GM12873 (cell line): ENCODE data around the gene THOC1.

ENCODE experiments used
- CTCF ChIP-seq: IDR thresholded peaks from 2 replicates; pipeline ENCODE4 v1.5.1; 2012; ENCODE audit warnings: low read depth, mild to moderate bottlenecking, moderate library complexity, low read length, control low read depth; ENCODE audit not compliant: insufficient read depth; ENCODE audit errors: missing control alignments

THOC1 gene

GRCh38 chr18:293536-293935 lies 25.7 kb upstream of the THOC1 start:
- no peak for TF ChIP-seq CTCF

- TF ChIP-seq CTCF, result peak; percentile 9
These were observed 24.4 kb upstream of the THOC1 start for GRCh38 chr18:292271-292670.

- no peak for TF ChIP-seq CTCF
These were observed 21.2 kb upstream of the THOC1 start for GRCh38 chr18:289026-289425.

GRCh38 chr18:286515-287310 lies 18.9 kb upstream of the THOC1 start:
- TF ChIP-seq CTCF, result peak; percentile 17

GRCh38 chr18:285817-286216 lies 18.0 kb upstream of the THOC1 start:
- TF ChIP-seq CTCF, result no peak

- no peak for TF ChIP-seq CTCF
These were observed 7.6 kb upstream of the THOC1 start for GRCh38 chr18:275486-275885.

- no peak for TF ChIP-seq CTCF
These were observed 6.5 kb upstream of the THOC1 start for GRCh38 chr18:274313-274712.
